MCF 10A (cell line): ENCODE results near the gene CEMIP. TPM values are rescaled to one million over a fixed set of nuclear protein-coding genes. Genes with fewer than 3 reads are reported as not detected.

ENCODE experiments used
- BruUV-seq: library from RNA; stranded (reverse); fragments of 400-500 nt; replicated peaks from 2 replicates; lab custom pipeline; 2021; lab: Mats Ljungman, UMichigan
- CTCF ChIA-PET: fragments of 300-600 bp; sonication (Branson Sonifier 250); formaldehyde crosslinking; extraction: SDS; loops from one replicate; lab custom pipeline; 2021; ENCODE audit warnings: antibody characterized with exemption, inconsistent platforms; lab: Yijun Ruan, JAX
- POLR2A ChIA-PET: fragments of 300-600, 350-650 bp; sonication (Branson Sonifier 250); formaldehyde crosslinking; extraction: SDS; loops from one replicate; lab custom pipeline; 2020; ENCODE audit warnings: antibody characterized with exemption, inconsistent platforms; lab: Yijun Ruan, JAX
- DNase-seq: peaks from one replicate; pipeline ENCODE4 v3.0.0-alpha.2; 2018; ENCODE audit not compliant: unreplicated experiment
- H3K27ac Mint-ChIP-seq: one replicate; pipeline ENCODE4 v1.8.0; 2022; ENCODE audit warnings: mild to moderate bottlenecking, low read depth, mixed read lengths; ENCODE audit not compliant: unreplicated experiment
- H3K27me3 Mint-ChIP-seq: one replicate; pipeline ENCODE4 v1.8.0; 2022; ENCODE audit warnings: mixed read lengths; ENCODE audit not compliant: insufficient read depth, unreplicated experiment
- H3K36me3 Mint-ChIP-seq: one replicate; pipeline ENCODE4 v1.8.0; 2022; ENCODE audit warnings: mild to moderate bottlenecking, moderate library complexity, mixed read lengths; ENCODE audit not compliant: insufficient read depth, unreplicated experiment
- H3K4me1 Mint-ChIP-seq: one replicate; pipeline ENCODE4 v1.8.0; 2022; ENCODE audit warnings: mixed read lengths; ENCODE audit not compliant: insufficient read depth, unreplicated experiment
- H3K4me3 Mint-ChIP-seq: one replicate; pipeline ENCODE4 v1.8.0; 2022; ENCODE audit warnings: mild to moderate bottlenecking, moderate library complexity, mixed read lengths; ENCODE audit not compliant: unreplicated experiment
- H3K9me3 Mint-ChIP-seq: one replicate; pipeline ENCODE4 v1.8.0; 2022; ENCODE audit warnings: mixed read lengths; ENCODE audit not compliant: unreplicated experiment
- CTCF ChIP-seq: fragments of 200-600 bp; IDR thresholded peaks from one replicate; pipeline ENCODE4 v1.8.0; 2022; ENCODE audit warnings: antibody characterized with exemption, mild to moderate bottlenecking; ENCODE audit not compliant: unreplicated experiment
- intact Hi-C: fragments of 100-400 bp; cut with micrococcal nuclease; formaldehyde crosslinking; loops from 2 replicates; pipeline ENCODE4 v1.14.1; 2022
- total RNA-seq: library from RNA; stranded (reverse); gene quantifications from 2 replicates; pipeline ENCODE4 v1.2.3, GENCODE V29; 2022

CEMIP gene
- total RNA-seq, 1 experiment from 2014 or later = 0.14 TPM

- TF ChIP-seq CTCF = no peak
- H3K4me3 Mint-ChIP-seq = no peak overlapping the region
- no TSS peak for BruUV-seq
- ChIA-PET POLR2A (no interaction called here), CTCF (interaction anchor here (0.6 to 1.4 kb wide), 2 partner anchors 274 to 467 kb away, joined by 4 to 7 read pairs; no protein-coding TSS in a partner anchor)
- peaks cover 21% of the 10 kb centered on the region for H3K4me1 Mint-ChIP-seq
- peaks cover 6% of the 10 kb centered on the region for H3K36me3 Mint-ChIP-seq
- no peak for DNase-seq
- intact Hi-C loops = no loop called here
- H3K27ac Mint-ChIP-seq = no peak overlapping the region
- H3K9me3 Mint-ChIP-seq = no peaks in the 10 kb centered on the region
- no peaks in the 10 kb centered on the region for H3K27me3 Mint-ChIP-seq
Observed at GRCh38 chr15:80992441-80992840, 213.3 kb downstream of the CEMIP start.

- BruUV-seq = no TSS peak
- Mint-ChIP-seq H3K4me1 (peaks cover 12% of the 10 kb centered on the region), H3K36me3 (no peaks in the 10 kb centered on the region), H3K27ac (no peak overlapping the region), H3K27me3 (no peaks in the 10 kb centered on the region), H3K9me3 (no peaks in the 10 kb centered on the region), H3K4me3 (no peak overlapping the region)
- peak; percentile 49 for TF ChIP-seq CTCF
- DNase-seq = peak; percentile 48
- intact Hi-C loops = loop anchor here (1.0 kb wide), 1 partner anchor 159 kb away; no protein-coding TSS in a partner anchor
- ChIA-PET POLR2A (no interaction called here), CTCF (interaction anchor here (0.5 kb wide), 1 partner anchor 27 kb away, joined by 3 read pairs; no protein-coding TSS in a partner anchor)
Observed at GRCh38 chr15:80996247-80996646, 217.1 kb downstream of the CEMIP start.

DNA sequence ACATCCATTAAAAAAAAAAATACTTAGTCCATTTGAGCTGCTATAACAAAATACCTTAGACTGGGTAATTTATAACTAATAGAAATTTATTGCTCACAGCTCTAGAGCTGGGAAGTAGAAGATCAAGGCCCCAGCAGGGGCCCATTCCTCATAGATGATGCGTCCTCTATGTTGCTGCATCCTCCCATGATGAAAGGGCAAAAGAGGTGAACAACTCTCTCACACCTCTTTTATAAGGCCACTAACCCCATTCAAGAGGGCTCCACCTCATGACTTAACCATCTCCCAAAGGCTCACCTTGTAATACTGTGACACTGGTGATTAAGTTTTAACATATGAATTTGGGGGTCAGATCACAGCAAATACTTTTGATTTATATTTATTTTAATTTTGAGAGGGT is 218.5 kb downstream of the CEMIP start:
- no peak for TF ChIP-seq CTCF
- ChIA-PET POLR2A (interaction anchor here (0.6 to 0.7 kb wide), 2 partner anchors 89 to 130 kb away, joined by 3 to 4 read pairs; no protein-coding TSS in a partner anchor), CTCF (interaction anchor here (2.5 kb wide), 1 partner anchor 268 kb away, joined by 12 read pairs; no protein-coding TSS in a partner anchor)
- no peaks in the 10 kb centered on the region for H3K27me3 Mint-ChIP-seq
- no TSS peak for BruUV-seq
- no peak overlapping the region for H3K27ac Mint-ChIP-seq
- no peaks in the 10 kb centered on the region for H3K9me3 Mint-ChIP-seq
- intact Hi-C loops = no loop called here
- no peak overlapping the region for H3K4me3 Mint-ChIP-seq
- no peak for DNase-seq
- peaks cover 5% of the 10 kb centered on the region for H3K4me1 Mint-ChIP-seq
- H3K36me3 Mint-ChIP-seq = no peaks in the 10 kb centered on the region

DNA sequence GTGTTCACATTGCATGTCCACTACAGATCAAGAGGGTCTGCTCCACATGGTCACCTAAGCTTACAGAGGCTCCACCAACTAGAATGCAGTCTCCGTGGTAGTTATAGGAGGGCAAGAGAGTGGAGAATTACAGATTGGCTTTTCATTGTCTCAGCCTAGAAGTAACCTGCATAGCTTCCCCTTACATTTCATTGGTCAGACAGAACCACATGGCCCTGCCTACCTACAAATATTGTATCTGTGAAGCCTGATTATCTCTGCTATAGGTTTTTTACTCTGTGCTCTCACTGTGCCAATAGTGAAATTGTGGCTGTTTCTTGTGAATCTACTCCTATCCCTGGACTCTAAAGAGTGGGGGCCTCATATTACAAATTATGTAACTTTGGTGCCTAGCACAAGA is 219.1 kb downstream of the CEMIP start:
- no peaks in the 10 kb centered on the region for H3K9me3 Mint-ChIP-seq
- no peak for TF ChIP-seq CTCF
- H3K4me1 Mint-ChIP-seq = peaks cover 5% of the 10 kb centered on the region
- intact Hi-C loops = no loop called here
- ChIA-PET POLR2A (no interaction called here), CTCF (interaction anchor here (0.6 to 2.5 kb wide), 2 partner anchors 267 to 1161 kb away, joined by 3 to 12 read pairs; no protein-coding TSS in a partner anchor)
- no peaks in the 10 kb centered on the region for H3K27me3 Mint-ChIP-seq
- no peak overlapping the region for H3K4me3 Mint-ChIP-seq
- no TSS peak for BruUV-seq
- no peak for DNase-seq
- H3K27ac Mint-ChIP-seq = no peak overlapping the region
- H3K36me3 Mint-ChIP-seq = peaks cover 2% of the 10 kb centered on the region
